WERI-Rb-1 (cell line): ENCODE measurements around the gene OSM.

Source experiments
- DNase-seq: peaks from one replicate; pipeline ENCODE4 v3.0.0-alpha.2; 2020
- H3K27ac ChIP-seq: fragments of 250-450 bp; sonication (Bioruptor Pico); 2 replicates; pipeline ENCODE4 v1.5.1; 2020; ENCODE audit warnings: mild to moderate bottlenecking, moderate library complexity
- H3K27me3 ChIP-seq: fragments of 250-450 bp; sonication (Bioruptor Pico); 2 replicates; pipeline ENCODE4 v1.5.1; 2021; ENCODE audit warnings: mild to moderate bottlenecking, low read depth, moderate library complexity; ENCODE audit not compliant: insufficient read depth, severe bottlenecking
- H3K36me3 ChIP-seq: fragments of 250-450 bp; sonication (Bioruptor Pico); 2 replicates; pipeline ENCODE4 v1.5.1; 2020; ENCODE audit warnings: mild to moderate bottlenecking, moderate library complexity
- H3K4me3 ChIP-seq: 2 replicates; pipeline ENCODE4 v1.5.1; 2011; ENCODE audit warnings: low read depth, mild to moderate bottlenecking, control low read depth, low read length
- H3K9me3 ChIP-seq: fragments of 250-450 bp; sonication (Bioruptor Pico); 2 replicates; pipeline ENCODE4 v1.5.1; 2021; ENCODE audit warnings: mild to moderate bottlenecking, moderate library complexity; ENCODE audit not compliant: severe bottlenecking
- CTCF ChIP-seq: IDR thresholded peaks from 2 replicates; pipeline ENCODE4 v1.5.1; 2011; ENCODE audit warnings: low read depth, mild to moderate bottlenecking, control low read depth, inconsistent platforms, low read length

OSM gene

GRCh38 chr22:30214703-30215407 is 51.8 kb downstream of the OSM start:
- H3K9me3 ChIP-seq = no peaks in the 10 kb centered on the region
- no peak overlapping the region for H3K4me3 ChIP-seq
- TF ChIP-seq CTCF = no peak
- H3K27ac ChIP-seq = no peak overlapping the region
- no peaks in the 10 kb centered on the region for H3K36me3 ChIP-seq
- DNase-seq = no peak
- H3K27me3 ChIP-seq = no peaks in the 10 kb centered on the region

- TF ChIP-seq CTCF = no peak
- no peaks in the 10 kb centered on the region for H3K36me3 ChIP-seq
Measured at GRCh38 chr22:30212996-30213441, 53.6 kb downstream of the OSM start.

More at GRCh38 chr22:30212996-30213441, 53.6 kb downstream of the OSM start:
- Histone ChIP-seq H3K9me3 (no peaks in the 10 kb centered on the region), H3K27ac (no peak overlapping the region), H3K27me3 (no peaks in the 10 kb centered on the region), H3K4me3 (no peak overlapping the region)
- DNase-seq = no peak
